IMR-90 (cell line): Measurements from ENCODE around the gene PRSS50. TPM values are rescaled to one million over a fixed set of nuclear protein-coding genes. Genes with fewer than 3 reads are reported as not detected.
A peak's percentile ranks its signal among the peaks of the same experiment; 100 is the strongest.

Experiments used
- ATAC-seq: fragments of 200-7000 bp; cut with Tn5 transposase; 2 replicates; pipeline ENCODE4 v1.9.1; 2020; ENCODE audit warnings: low read depth, mild to moderate bottlenecking, moderate library complexity
- BruUV-seq: library from RNA; stranded (reverse); fragments of 400-500 nt; replicated peaks from 2 replicates; lab custom pipeline; 2021; lab: Mats Ljungman, UMichigan
- CTCF ChIA-PET: fragments of 300-600 bp; formaldehyde crosslinking; extraction: SDS; loops from one replicate; lab custom pipeline; 2021; ENCODE audit warnings: antibody characterized with exemption; lab: Yijun Ruan, JAX
- POLR2A ChIA-PET: fragments of 300-600 bp; sonication (Branson Sonifier 250); formaldehyde crosslinking; loops from one replicate; lab custom pipeline; 2022; ENCODE audit warnings: antibody characterized with exemption; ENCODE audit not compliant: unreplicated experiment; lab: Charles Lee
- DNase-seq: peaks from one replicate; pipeline ENCODE4 v3.0.0; 2013
- H2AFZ ChIP-seq: replicated peaks from 2 replicates; pipeline ENCODE3; 2013; ENCODE audit warnings: low read length, mild to moderate bottlenecking; ENCODE audit not compliant: poor library complexity
- H2AK5ac ChIP-seq: 2 replicates; pipeline ENCODE4 v1.6.1; 2013; ENCODE audit warnings: low read depth, low read length, inconsistent platforms
- H2AK9ac ChIP-seq: replicated peaks from 2 replicates; pipeline ENCODE3; 2013; ENCODE audit warnings: mild to moderate bottlenecking, low read depth, low read length, moderate library complexity; ENCODE audit not compliant: poor library complexity
- H2BK120ac ChIP-seq: 2 replicates; pipeline ENCODE4 v1.6.1; 2013; ENCODE audit warnings: low read depth, low read length, inconsistent platforms
- H2BK15ac ChIP-seq: 3 replicates; pipeline ENCODE4 v1.6.1; 2013; ENCODE audit warnings: low read depth, low read length, inconsistent platforms
- H2BK20ac ChIP-seq: 2 replicates; pipeline ENCODE4 v1.6.1; 2013; ENCODE audit warnings: low read depth, mild to moderate bottlenecking, inconsistent platforms, low read length, moderate library complexity
- H2BK5ac ChIP-seq: 2 replicates; pipeline ENCODE4 v1.6.1; 2013; ENCODE audit warnings: mild to moderate bottlenecking, low read depth, low read length, inconsistent platforms; ENCODE audit not compliant: poor library complexity, severe bottlenecking
- H3K14ac ChIP-seq: replicated peaks from 2 replicates; pipeline ENCODE4 v1.6.1; 2013; ENCODE audit warnings: low read depth, low read length, inconsistent platforms
- H3K18ac ChIP-seq: 2 replicates; pipeline ENCODE4 v1.6.1; 2013; ENCODE audit warnings: low read depth, low read length, control low read depth
- H3K23ac ChIP-seq: 2 replicates; pipeline ENCODE4 v1.6.1; 2013; ENCODE audit warnings: low read depth, low read length, inconsistent platforms
- H3K27ac ChIP-seq: 2 replicates; pipeline ENCODE4 v1.5.1; 2013; ENCODE audit warnings: mild to moderate bottlenecking, control low read depth, low read length; ENCODE audit not compliant: insufficient read depth
- H3K27me3 ChIP-seq: 2 replicates; pipeline ENCODE4 v1.6.1; 2013; ENCODE audit warnings: low read length; ENCODE audit not compliant: control insufficient read depth, insufficient read depth
- H3K36me3 ChIP-seq: 2 replicates; pipeline ENCODE4 v1.6.1; 2013; ENCODE audit warnings: low read length, mixed read lengths; ENCODE audit not compliant: control insufficient read depth, insufficient read depth
- H3K4ac ChIP-seq: 2 replicates; pipeline ENCODE4 v1.6.1; 2013; ENCODE audit warnings: low read depth, low read length, inconsistent platforms
- H3K4me1 ChIP-seq: 2 replicates; pipeline ENCODE4 v1.6.1; 2013; ENCODE audit warnings: low read length, mixed read lengths; ENCODE audit not compliant: control insufficient read depth, insufficient read depth
- H3K4me2 ChIP-seq: 2 replicates; pipeline ENCODE4 v1.6.1; 2013; ENCODE audit warnings: low read depth, mild to moderate bottlenecking, control low read depth, low read length, moderate library complexity
- H3K4me3 ChIP-seq: 2 replicates; pipeline ENCODE4 v1.5.1; 2013; ENCODE audit warnings: low read depth, mild to moderate bottlenecking, control low read depth, low read length, moderate library complexity; ENCODE audit not compliant: insufficient read depth
- H3K56ac ChIP-seq: 2 replicates; pipeline ENCODE4 v1.6.1; 2013; ENCODE audit warnings: low read length, inconsistent platforms; ENCODE audit not compliant: insufficient read depth; ENCODE audit errors: extremely low read depth
- H3K79me1 ChIP-seq, 2 experiments: 2 replicates each; pipeline ENCODE4 v1.6.1; 2013; ENCODE audit warnings: low read length in 2 of 2, inconsistent platforms in 1 of 2, low read depth in 1 of 2
- H3K9ac ChIP-seq: 2 replicates; pipeline ENCODE4 v1.6.1; 2013; ENCODE audit warnings: low read depth, low read length, control low read depth
- H3K9me1 ChIP-seq: 2 replicates; pipeline ENCODE4 v1.6.1; 2013; ENCODE audit warnings: low read length, inconsistent platforms; ENCODE audit not compliant: insufficient read depth
- H3K9me3 ChIP-seq: 2 replicates; pipeline ENCODE4 v1.6.1; 2013; ENCODE audit warnings: low read length; ENCODE audit not compliant: control insufficient read depth, insufficient read depth
- H4K20me1 ChIP-seq: 2 replicates; pipeline ENCODE4 v1.6.1; 2013; ENCODE audit warnings: low read length, inconsistent platforms; ENCODE audit not compliant: insufficient read depth
- H4K5ac ChIP-seq: 2 replicates; pipeline ENCODE4 v1.6.1; 2013; ENCODE audit warnings: mild to moderate bottlenecking, low read depth, low read length, control low read depth
- H4K8ac ChIP-seq, 2 experiments: 2 replicates each; pipeline ENCODE4 v1.6.1; 2013; ENCODE audit warnings: low read depth in 2 of 2, low read length in 2 of 2, control low read depth in 1 of 2, inconsistent platforms in 1 of 2
- H4K91ac ChIP-seq: 2 replicates; pipeline ENCODE4 v1.6.1; 2013; ENCODE audit warnings: low read depth, low read length, inconsistent platforms; ENCODE audit not compliant: insufficient read depth
- BHLHE40 ChIP-seq: fragments of 150-350 bp; IDR thresholded peaks from 2 replicates; pipeline ENCODE4 v1.6.1; 2016; ENCODE audit warnings: mild to moderate bottlenecking, low read depth, low read length
- CEBPB ChIP-seq: IDR thresholded peaks from 2 replicates; pipeline ENCODE4 v1.6.1; 2012; ENCODE audit warnings: low read depth, low read length, improper control_type of control experiment
- CHD1 ChIP-seq: IDR thresholded peaks from 2 replicates; pipeline ENCODE4 v1.6.1; 2012; ENCODE audit warnings: low read depth, low read length, improper control_type of control experiment
- CTCF ChIP-seq: conservative IDR thresholded peaks from 2 replicates; pipeline ENCODE4 v1.5.1; 2012; ENCODE audit warnings: mild to moderate bottlenecking, low read depth, low read length, improper control_type of control experiment
- NFE2L2 ChIP-seq: fragments of 150-350 bp; IDR thresholded peaks from 2 replicates; pipeline ENCODE4 v1.6.1; 2016; ENCODE audit warnings: low read depth, mild to moderate bottlenecking, low read length
- RAD21 ChIP-seq: IDR thresholded peaks from 2 replicates; pipeline ENCODE4 v1.6.1; 2012; ENCODE audit warnings: low read length, improper control_type of control experiment
- RCOR1 ChIP-seq: IDR thresholded peaks from 2 replicates; pipeline ENCODE4 v1.6.1; 2012; ENCODE audit warnings: mild to moderate bottlenecking, low read length, improper control_type of control experiment; ENCODE audit not compliant: insufficient replicate concordance
- SMC3 ChIP-seq: fragments of 150-350 bp; IDR thresholded peaks from 2 replicates; pipeline ENCODE4 v1.6.1; 2016; ENCODE audit warnings: low read depth, mild to moderate bottlenecking, antibody characterized with exemption, low read length, moderate library complexity
- USF2 ChIP-seq: fragments of 150-350 bp; IDR thresholded peaks from 2 replicates; pipeline ENCODE4 v1.6.1; 2017; ENCODE audit warnings: mild to moderate bottlenecking, antibody characterized with exemption, low read length, low read depth
- WGBS, 2 experiments: methylation state at CpG; one replicate each; pipeline versions ENCODE4 v1.1.5 to v1.1.7; 2013; ENCODE audit warnings: missing lambda C conversion rate in 2 of 2; ENCODE audit not compliant: insufficient read length in 1 of 2; ENCODE audit errors: extremely low coverage in 2 of 2; 5-methylcytosine and 5-hydroxymethylcytosine counted together
- dilution Hi-C: fragments of 300-500 bp; cut with HindIII; formaldehyde crosslinking; loops from one replicate; pipeline ENCODE4 v1.14.3; 2018; ENCODE audit warnings: low sequenced_read_pairs; ENCODE audit not compliant: unreplicated experiment
- in situ Hi-C: fragments of 300-500 bp; cut with MboI; formaldehyde crosslinking; loops from 3 replicates; pipeline ENCODE4 v1.14.3; 2019; ENCODE audit warnings: low sequenced_read_pairs, inconsistent platforms, mixed read lengths
- intact Hi-C: fragments of 100-400 bp; cut with micrococcal nuclease; formaldehyde crosslinking; loops from 2 replicates; pipeline ENCODE4 v1.10.0; 2022
- polyA plus RNA-seq, 3 experiments: library from polyadenylated mRNA; depleted of rRNA; stranded (reverse); fragments of >200 nt; gene quantifications; 2 replicates each; pipeline ENCODE4 v1.2.3, GENCODE V29; 2012; ENCODE audit warnings: low replicate concordance in 1 of 3
- total RNA-seq: library from RNA; depleted of rRNA; stranded (reverse); fragments of >200 nt; gene quantifications from 2 replicates; pipeline ENCODE4 v1.2.3, GENCODE V29; 2012

PRSS50 gene
- total and polyA plus RNA-seq, 2 of the 4 experiments (the other 2 are of a cell fraction), result not detected

GRCh38 chr3:46677411-46677726, 40.3 kb downstream of the PRSS50 start:
- in situ Hi-C loops, result no loop called here

More at GRCh38 chr3:46677411-46677726, 40.3 kb downstream of the PRSS50 start:
- peak; percentile 51 for ATAC-seq
- Histone ChIP-seq H3K4me3 (no peak overlapping the region), H3K27ac (no peak overlapping the region), H4K91ac (no peak overlapping the region), H3K36me3 (peaks cover 4% of the 10 kb centered on the region; the same call in 1 of the 2 replicates), H4K20me1 (no peaks in the 10 kb centered on the region), H2AK9ac (no peak overlapping the region), H3K9me3 (no peaks in the 10 kb centered on the region), H2BK120ac (no peak overlapping the region), H3K9me1 (peaks cover 5% of the 10 kb centered on the region; the same call in 1 of the 2 replicates), H3K56ac (no peak overlapping the region), H3K4ac (no peak overlapping the region), H2AK5ac (no peak overlapping the region), H3K9ac (no peak overlapping the region), H3K27me3 (no peaks in the 10 kb centered on the region), H4K5ac (no peak overlapping the region), H3K4me1 (peaks cover 2% of the 10 kb centered on the region; the same call in 1 of the 2 replicates), H2BK20ac (no peak overlapping the region), H3K18ac (no peak overlapping the region), H3K79me1 (no peaks in the 10 kb centered on the region), H2BK15ac (no peak overlapping the region), H3K23ac (no peak overlapping the region), H2BK5ac (no peak overlapping the region), H3K14ac (no peak overlapping the region), H4K8ac (no peak overlapping the region), H3K4me2 (no peak overlapping the region), H2AFZ (peak overlapping the region; percentile 46)
- ChIA-PET CTCF (no interaction called here), POLR2A (no interaction called here)
- dilution Hi-C loops, result no loop called here
- BruUV-seq, result no TSS peak
- intact Hi-C loops, result no loop called here
- TF ChIP-seq RAD21 (no peak), SMC3 (no peak), RCOR1 (no peak), NFE2L2 (no peak), USF2 (no peak), BHLHE40 (no peak), CTCF (no peak), CHD1 (no peak), CEBPB (no peak)
- DNase-seq, result peak; percentile 27
- 75% methylated on average over 3 of the region's 6 CpGs; no CpG with 5 or more reads in 1 of the 2 experiments for WGBS, 2 experiments
